Bronchial epithelial cell (primary cell): ENCODE measurements around the gene SPEG. TPM values are rescaled to one million over a fixed set of nuclear protein-coding genes. Genes with fewer than 3 reads are reported as not detected.

Experiments
- DNase-seq: peaks from one replicate; pipeline ENCODE4 v3.0.0-alpha.2; 2010; ENCODE audit warnings: low read depth
- FAIRE-seq: peaks from 2 replicates; lab custom pipeline; 2011; peaks lifted over from hg19 to GRCh38; lab: Jason Lieb, UNC
- H3K27me3 ChIP-seq: 2 replicates; pipeline ENCODE4 v1.5.1; 2011; ENCODE audit warnings: low read length; ENCODE audit not compliant: control insufficient read depth, insufficient read depth
- H3K36me3 ChIP-seq: 2 replicates; pipeline ENCODE4 v1.5.1; 2011; ENCODE audit warnings: low read length; ENCODE audit not compliant: control insufficient read depth, insufficient read depth
- H3K4me3 ChIP-seq: 2 replicates; pipeline ENCODE4 v1.5.1; 2011; ENCODE audit warnings: mild to moderate bottlenecking, low read depth, low read length, control low read depth
- CTCF ChIP-seq: IDR thresholded peaks from 2 replicates; pipeline ENCODE4 v1.5.1; 2011; ENCODE audit warnings: mild to moderate bottlenecking, moderate library complexity, low read length, control low read depth, inconsistent platforms; ENCODE audit not compliant: insufficient read depth, severe bottlenecking
- total RNA-seq: library from RNA; depleted of rRNA; stranded (reverse); fragments of >200 nt; gene quantifications from 2 replicates; pipeline ENCODE4 v1.2.1, GENCODE V29; 2014

SPEG gene
- total RNA-seq, 1 donor from 2014 or later = 1.8 TPM

- FAIRE-seq = no peak
- H3K27me3 ChIP-seq = no peaks in the 10 kb centered on the region
- no peak for DNase-seq
- no peaks in the 10 kb centered on the region for H3K36me3 ChIP-seq
- H3K4me3 ChIP-seq = no peak overlapping the region
- TF ChIP-seq CTCF = no peak
These were observed 19.3 kb downstream of the SPEG start for GRCh38 chr2:219453671-219454590.

GRCh38 chr2:219455581-219455980, 20.9 kb downstream of the SPEG start:
- no peak for FAIRE-seq

GRCh38 chr2:219457784-219458369, 23.2 kb downstream of the SPEG start:
- peak; percentile 13 for TF ChIP-seq CTCF
- DNase-seq = peak; percentile 65
- no peaks in the 10 kb centered on the region for H3K27me3 ChIP-seq
- no peak overlapping the region for H3K4me3 ChIP-seq
- peaks cover 1% of the 10 kb centered on the region for H3K36me3 ChIP-seq
- no peak for FAIRE-seq

More at GRCh38 chr2:219455581-219455980, 20.9 kb downstream of the SPEG start:
- no peak for TF ChIP-seq CTCF
- Histone ChIP-seq H3K36me3 (no peaks in the 10 kb centered on the region), H3K27me3 (no peaks in the 10 kb centered on the region), H3K4me3 (no peak overlapping the region)
- no peak for DNase-seq

- Histone ChIP-seq H3K4me3 (no peak overlapping the region), H3K27me3 (no peaks in the 10 kb centered on the region), H3K36me3 (peaks cover 1% of the 10 kb centered on the region)
- DNase-seq (no peak), FAIRE-seq (no peak)
- TF ChIP-seq CTCF = no peak
These were observed 24.4 kb downstream of the SPEG start for GRCh38 chr2:219458996-219459395.

- FAIRE-seq = no peak
- DNase-seq = peak; percentile 17
These were observed 25.0 kb downstream of the SPEG start for GRCh38 chr2:219459460-219460311.

More at GRCh38 chr2:219459460-219460311, 25.0 kb downstream of the SPEG start:
- Histone ChIP-seq H3K4me3 (no peak overlapping the region), H3K27me3 (no peaks in the 10 kb centered on the region), H3K36me3 (peaks cover 1% of the 10 kb centered on the region)
- peak; percentile 94 for TF ChIP-seq CTCF
